Lung (tissue), 12 donors: ENCODE data around the gene AP2A2. TPM values are rescaled to one million over a fixed set of nuclear protein-coding genes. Genes with fewer than 3 reads are reported as not detected.

Source experiments
- ATAC-seq: fragments of 200-7000 bp; cut with Tn5 transposase; one replicate; pipeline ENCODE4 v1.9.1; 2020; ENCODE audit warnings: moderate number of reproducible peaks; ENCODE audit not compliant: insufficient read depth, low FRiP score
- DNase-seq, 3 donors: peaks; one replicate each; pipeline ENCODE4 v3.0.0-alpha.2; 2013 to 2017
- H3K27ac ChIP-seq, 2 donors: one replicate each; pipeline ENCODE4 v1.5.1; 2013; ENCODE audit warnings: mild to moderate bottlenecking in 2 of 2, moderate library complexity in 2 of 2, control low read depth in 1 of 2, inconsistent platforms in 1 of 2, low read depth in 1 of 2, low read length in 1 of 2
- H3K27me3 ChIP-seq, 3 donors: one replicate each; pipeline ENCODE4 v1.5.1; 2013; ENCODE audit warnings: low read length in 2 of 3; ENCODE audit not compliant: control insufficient read depth in 3 of 3, insufficient read depth in 3 of 3
- H3K36me3 ChIP-seq, 4 donors: one replicate each; pipeline ENCODE4 v1.5.1; 2013; ENCODE audit warnings: low read length in 4 of 4, mild to moderate bottlenecking in 1 of 4, moderate library complexity in 1 of 4; ENCODE audit not compliant: control insufficient read depth in 4 of 4, insufficient read depth in 4 of 4
- H3K4me1 ChIP-seq, 5 donors: one replicate each; pipeline ENCODE4 v1.5.1; 2013; ENCODE audit warnings: low read length in 5 of 5, mild to moderate bottlenecking in 2 of 5, moderate library complexity in 1 of 5; ENCODE audit not compliant: control insufficient read depth in 5 of 5, insufficient read depth in 5 of 5
- H3K4me3 ChIP-seq: one replicate; pipeline ENCODE4 v1.5.1; 2013; ENCODE audit warnings: mild to moderate bottlenecking, control low read depth, moderate library complexity
- H3K9ac ChIP-seq, 2 donors: one replicate each; pipeline ENCODE4 v1.5.1; 2013; ENCODE audit warnings: low read length in 2 of 2, control low read depth in 1 of 2; ENCODE audit not compliant: insufficient read depth in 1 of 2
- H3K9me3 ChIP-seq, 4 donors: one replicate each; pipeline ENCODE4 v1.5.1; 2013; ENCODE audit warnings: low read length in 3 of 4, mild to moderate bottlenecking in 1 of 4, moderate library complexity in 1 of 4; ENCODE audit not compliant: control insufficient read depth in 4 of 4, insufficient read depth in 3 of 4
- WGBS, 2 donors: extraction: QIAGEN DNeasy Blood & Tissue Kit; methylation state at CpG; one replicate each; pipeline ENCODE4 v1.1.7; 2013; 5-methylcytosine and 5-hydroxymethylcytosine counted together
- polyA plus RNA-seq, 2 donors: library from polyadenylated mRNA; stranded (reverse); fragments of 200-250 nt; gene quantifications; one replicate each; pipeline ENCODE4 v1.2.1, GENCODE V29; 2013
- total RNA-seq, 2 donors: library from RNA; depleted of rRNA in 1 of 2; stranded (reverse); fragments of >200 nt in 1 of 2; gene quantifications; one replicate each; pipeline ENCODE4 v1.2.1, GENCODE V29; 2014 to 2021
- TF ChIP-seq, protein P1 (sequence below): IDR thresholded peaks from 2 replicates; pipeline ENCODE4 v1.5.1; 2012; ENCODE audit warnings: mild to moderate bottlenecking; ENCODE audit errors: control extremely low read depth, extremely low read depth
- donor health status: control.
- donor health status: control.
- donor health status: Bipolar disorder and iron deficiency.
- donor health status: healthy.
- donor health status: DM: yes; HTN: yes; CAD: no.

Gene AP2A2
- total and polyA plus RNA-seq, 4 donors = 33.8 to 93.2 (median 54.4) TPM

GRCh38 chr11:1028291-1028540 is 102.5 kb downstream of the AP2A2 start:
- 81 to 90% methylated on average over 17 of the region's 17 CpGs for WGBS, 2 donors
- ATAC-seq (no peak), DNase-seq (no peak)
- Histone ChIP-seq H3K36me3 (peaks cover 0 to 10% (median 0%) of the 10 kb centered on the region in 4 donors), H3K4me3 (no peak overlapping the region), H3K9ac (no peak overlapping the region), H3K4me1 (no peaks in the 10 kb centered on the region), H3K27me3 (no peaks in the 10 kb centered on the region), H3K27ac (no peak overlapping the region), H3K9me3 (no peaks in the 10 kb centered on the region)
- TF ChIP-seq, protein P1, sequence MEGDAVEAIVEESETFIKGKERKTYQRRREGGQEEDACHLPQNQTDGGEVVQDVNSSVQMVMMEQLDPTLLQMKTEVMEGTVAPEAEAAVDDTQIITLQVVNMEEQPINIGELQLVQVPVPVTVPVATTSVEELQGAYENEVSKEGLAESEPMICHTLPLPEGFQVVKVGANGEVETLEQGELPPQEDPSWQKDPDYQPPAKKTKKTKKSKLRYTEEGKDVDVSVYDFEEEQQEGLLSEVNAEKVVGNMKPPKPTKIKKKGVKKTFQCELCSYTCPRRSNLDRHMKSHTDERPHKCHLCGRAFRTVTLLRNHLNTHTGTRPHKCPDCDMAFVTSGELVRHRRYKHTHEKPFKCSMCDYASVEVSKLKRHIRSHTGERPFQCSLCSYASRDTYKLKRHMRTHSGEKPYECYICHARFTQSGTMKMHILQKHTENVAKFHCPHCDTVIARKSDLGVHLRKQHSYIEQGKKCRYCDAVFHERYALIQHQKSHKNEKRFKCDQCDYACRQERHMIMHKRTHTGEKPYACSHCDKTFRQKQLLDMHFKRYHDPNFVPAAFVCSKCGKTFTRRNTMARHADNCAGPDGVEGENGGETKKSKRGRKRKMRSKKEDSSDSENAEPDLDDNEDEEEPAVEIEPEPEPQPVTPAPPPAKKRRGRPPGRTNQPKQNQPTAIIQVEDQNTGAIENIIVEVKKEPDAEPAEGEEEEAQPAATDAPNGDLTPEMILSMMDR = no peak

DNA sequence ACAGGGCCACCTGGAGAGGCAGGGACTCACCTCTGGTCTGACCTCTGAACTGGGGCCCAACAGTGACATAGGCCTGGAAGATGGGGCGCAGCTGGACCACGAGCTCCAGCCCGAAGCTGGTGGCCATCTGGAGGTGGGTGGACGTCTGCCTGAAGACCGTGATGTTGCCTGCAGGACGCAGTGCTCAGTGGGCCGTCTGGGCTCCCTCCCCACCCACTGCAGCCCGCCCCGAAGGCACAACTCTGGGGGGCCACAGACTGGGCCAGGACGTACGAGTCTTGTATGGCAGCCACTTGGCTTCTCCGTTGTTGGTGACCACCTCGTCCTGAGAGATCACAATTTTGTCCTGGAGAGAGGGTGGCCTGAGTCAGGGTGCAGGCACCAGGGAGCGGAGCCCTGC is 102.9 kb downstream of the AP2A2 start:
- WGBS, 2 donors = 82 to 92% methylated on average over 14 of the region's 14 CpGs
- no peak for DNase-seq
- Histone ChIP-seq H3K27me3 (no peaks in the 10 kb centered on the region), H3K36me3 (peaks cover 0 to 9% (median 0%) of the 10 kb centered on the region in 4 donors), H3K9ac (no peak overlapping the region), H3K4me3 (no peak overlapping the region), H3K4me1 (no peaks in the 10 kb centered on the region), H3K27ac (no peak overlapping the region), H3K9me3 (no peaks in the 10 kb centered on the region)
- TF ChIP-seq, protein P1 = no peak
- no peak for ATAC-seq

DNA sequence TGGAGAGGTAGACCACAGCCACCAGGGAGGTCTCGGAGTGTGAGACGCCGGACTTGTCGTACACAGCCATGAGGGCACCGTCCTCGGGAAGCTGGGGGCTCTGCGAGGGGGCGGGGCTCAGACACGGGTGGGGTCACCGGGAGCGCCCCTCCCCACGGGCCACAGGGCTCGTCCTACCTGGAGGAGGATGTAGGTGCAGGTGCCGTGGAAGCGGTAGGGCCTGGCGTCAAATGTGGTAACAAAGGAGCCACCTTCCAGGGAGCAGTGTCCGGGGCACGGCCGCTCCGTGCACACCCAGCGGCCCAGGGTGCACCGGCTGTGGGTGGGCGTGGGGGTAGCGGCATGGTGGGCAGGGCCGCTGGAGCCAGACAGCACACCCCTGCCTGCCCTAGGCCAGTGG is 103.4 kb downstream of the AP2A2 start:
- TF ChIP-seq, protein P1 = no peak
- no peak overlapping the region for H3K4me3 ChIP-seq
- WGBS, 2 donors = 84 to 88% methylated on average over 25 of the region's 25 CpGs
- H3K36me3 ChIP-seq = peaks cover 0 to 4% (median 0%) of the 10 kb centered on the region in 4 donors
- no peak for DNase-seq
- H3K9ac ChIP-seq = no peak overlapping the region
- no peak for ATAC-seq
- H3K9me3 ChIP-seq = no peaks in the 10 kb centered on the region
- no peak overlapping the region for H3K27ac ChIP-seq
- H3K27me3 ChIP-seq = no peaks in the 10 kb centered on the region
- no peaks in the 10 kb centered on the region for H3K4me1 ChIP-seq

- no peaks in the 10 kb centered on the region for H3K27me3 ChIP-seq
- TF ChIP-seq, protein P1 = no peak
- H3K36me3 ChIP-seq = peaks cover 0 to 2% (median 0%) of the 10 kb centered on the region in 4 donors
- H3K27ac ChIP-seq = no peak overlapping the region
- H3K4me3 ChIP-seq = no peak overlapping the region
- ATAC-seq (no peak), DNase-seq (no peak)
- no peaks in the 10 kb centered on the region for H3K4me1 ChIP-seq
- H3K9ac ChIP-seq = no peak overlapping the region
- WGBS, 2 donors = 40 to 65% methylated on average over 15 to 16 of the region's 16 CpGs
- no peaks in the 10 kb centered on the region for H3K9me3 ChIP-seq
Observed at GRCh38 chr11:1029654-1030053, 104.0 kb downstream of the AP2A2 start.
